Loucy (cell line): ENCODE data around the gene INHBB.

Experiments used
- EZH2phosphoT487 ChIP-seq: fragments of 200-600 bp; IDR thresholded peaks from 2 replicates; pipeline ENCODE4 v1.6.1; 2018; ENCODE audit warnings: antibody characterized with exemption, mild to moderate bottlenecking, moderate library complexity, borderline replicate concordance
- TF ChIP-seq, protein P1 (sequence below): fragments of 200-600 bp; sonication (generic); conservative IDR thresholded peaks from 2 replicates; pipeline ENCODE4 v1.5.1; 2014; ENCODE audit warnings: mild to moderate bottlenecking, antibody characterized with exemption, low read length

DNA sequence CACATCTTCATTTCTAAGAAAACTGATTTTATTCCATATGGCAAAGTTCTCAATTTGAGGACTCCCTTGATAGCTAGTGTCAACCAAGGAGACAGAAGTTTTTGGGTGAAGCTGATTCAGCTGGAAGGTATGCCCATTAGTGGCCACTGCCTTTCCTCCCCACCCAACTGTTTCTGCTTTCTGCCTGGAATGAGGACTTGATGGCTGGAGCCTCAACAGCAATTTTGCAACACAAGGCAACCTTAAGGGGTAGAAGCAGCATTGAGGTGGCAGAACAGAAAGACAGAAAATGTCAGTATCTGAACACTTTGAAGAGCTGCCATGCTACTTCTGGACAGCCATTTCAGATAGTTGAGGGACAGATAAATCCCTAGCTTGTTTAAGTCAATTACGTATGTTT lies 47.0 kb downstream of the INHBB start:
- TF ChIP-seq, protein P1, sequence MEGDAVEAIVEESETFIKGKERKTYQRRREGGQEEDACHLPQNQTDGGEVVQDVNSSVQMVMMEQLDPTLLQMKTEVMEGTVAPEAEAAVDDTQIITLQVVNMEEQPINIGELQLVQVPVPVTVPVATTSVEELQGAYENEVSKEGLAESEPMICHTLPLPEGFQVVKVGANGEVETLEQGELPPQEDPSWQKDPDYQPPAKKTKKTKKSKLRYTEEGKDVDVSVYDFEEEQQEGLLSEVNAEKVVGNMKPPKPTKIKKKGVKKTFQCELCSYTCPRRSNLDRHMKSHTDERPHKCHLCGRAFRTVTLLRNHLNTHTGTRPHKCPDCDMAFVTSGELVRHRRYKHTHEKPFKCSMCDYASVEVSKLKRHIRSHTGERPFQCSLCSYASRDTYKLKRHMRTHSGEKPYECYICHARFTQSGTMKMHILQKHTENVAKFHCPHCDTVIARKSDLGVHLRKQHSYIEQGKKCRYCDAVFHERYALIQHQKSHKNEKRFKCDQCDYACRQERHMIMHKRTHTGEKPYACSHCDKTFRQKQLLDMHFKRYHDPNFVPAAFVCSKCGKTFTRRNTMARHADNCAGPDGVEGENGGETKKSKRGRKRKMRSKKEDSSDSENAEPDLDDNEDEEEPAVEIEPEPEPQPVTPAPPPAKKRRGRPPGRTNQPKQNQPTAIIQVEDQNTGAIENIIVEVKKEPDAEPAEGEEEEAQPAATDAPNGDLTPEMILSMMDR = no peak
- TF ChIP-seq EZH2phosphoT487 = no peak
